Measurements from ENCODE around the gene B4GALNT4.
A peak's percentile ranks its signal among the peaks of the same experiment; 100 is the strongest.

The B4GALNT4 gene

GRCh38 chr11:350723-351255 is 18.5 kb upstream of the B4GALNT4 start:
- TF ChIP-seq CTCF (IDR thresholded peaks at IDR 0.05; ENCODE audit: borderline replicate concordance, control extremely low read depth, extremely low read depth, insufficient read depth, missing control alignments) = no peak
- in situ Hi-C loops (cut with MboI; ENCODE audit: low sequenced_read_pairs, unreplicated experiment) = no loop called here
- no peak for DNase-seq (ENCODE audit: low spot score)

GRCh38 chr11:351411-351810 is 17.9 kb upstream of the B4GALNT4 start:
- in situ Hi-C loops (cut with MboI; ENCODE audit: low sequenced_read_pairs, unreplicated experiment) = no loop called here
- no peak for DNase-seq (ENCODE audit: low spot score)
- TF ChIP-seq CTCF (IDR thresholded peaks at IDR 0.05; ENCODE audit: borderline replicate concordance, control extremely low read depth, extremely low read depth, insufficient read depth, missing control alignments) = no peak

- TF ChIP-seq CTCF (IDR thresholded peaks at IDR 0.05; ENCODE audit: borderline replicate concordance, control extremely low read depth, extremely low read depth, insufficient read depth, missing control alignments) = no peak
- in situ Hi-C loops (cut with MboI; ENCODE audit: low sequenced_read_pairs, unreplicated experiment) = no loop called here
- no peak for DNase-seq (ENCODE audit: low spot score)
Observed at GRCh38 chr11:352456-353031, 16.8 kb upstream of the B4GALNT4 start.

- DNase-seq (ENCODE audit: low spot score) = no peak
- in situ Hi-C loops (cut with MboI; ENCODE audit: low sequenced_read_pairs, unreplicated experiment) = no loop called here
- no peak for TF ChIP-seq CTCF (IDR thresholded peaks at IDR 0.05; ENCODE audit: borderline replicate concordance, control extremely low read depth, extremely low read depth, insufficient read depth, missing control alignments)
Observed at GRCh38 chr11:353179-353873, 16.0 kb upstream of the B4GALNT4 start.

GRCh38 chr11:355581-356458 is 13.5 kb upstream of the B4GALNT4 start:
- peak; percentile 90 for DNase-seq (ENCODE audit: low spot score)
- TF ChIP-seq CTCF (IDR thresholded peaks at IDR 0.05; ENCODE audit: borderline replicate concordance, control extremely low read depth, extremely low read depth, insufficient read depth, missing control alignments) = no peak
- in situ Hi-C loops (cut with MboI; ENCODE audit: low sequenced_read_pairs, unreplicated experiment) = no loop called here

- in situ Hi-C loops (cut with MboI; ENCODE audit: low sequenced_read_pairs, unreplicated experiment) = no loop called here
- no peak for TF ChIP-seq CTCF (IDR thresholded peaks at IDR 0.05; ENCODE audit: borderline replicate concordance, control extremely low read depth, extremely low read depth, insufficient read depth, missing control alignments)
- no peak for DNase-seq (ENCODE audit: low spot score)
Observed at GRCh38 chr11:356610-357009, 12.7 kb upstream of the B4GALNT4 start.
